GM21786 (cell line): ENCODE data around the gene TMEM187.

Experiments used
- ATAC-seq: cut with Tn5 transposase; IDR thresholded peaks from one replicate; pipeline ENCODE4 v1.9.1; 2021; ENCODE audit not compliant: unreplicated experiment

Gene TMEM187

GRCh38 chrX:153995504-153995903 is 22.9 kb downstream of the TMEM187 start:
- no peak for ATAC-seq

GRCh38 chrX:153999359-154000037 is 26.9 kb downstream of the TMEM187 start:
- no peak for ATAC-seq

- no peak for ATAC-seq
Measured at GRCh38 chrX:154000051-154000450, 27.5 kb downstream of the TMEM187 start.

GRCh38 chrX:154002215-154002719 is 29.7 kb downstream of the TMEM187 start:
- peak; percentile 62 for ATAC-seq

GRCh38 chrX:154004315-154004714 is 31.8 kb downstream of the TMEM187 start:
- no peak for ATAC-seq

GRCh38 chrX:154006947-154007346 is 34.4 kb downstream of the TMEM187 start:
- no peak for ATAC-seq

- no peak for ATAC-seq
Measured at GRCh38 chrX:154008521-154008920, 36.0 kb downstream of the TMEM187 start.

- no peak for ATAC-seq
Measured at GRCh38 chrX:154010330-154011087, 38.0 kb downstream of the TMEM187 start.

GRCh38 chrX:154011376-154012335 is 39.1 kb downstream of the TMEM187 start:
- no peak for ATAC-seq

GRCh38 chrX:154012336-154012991 is 39.9 kb downstream of the TMEM187 start:
- ATAC-seq: no peak

- no peak for ATAC-seq
Measured at GRCh38 chrX:154013001-154013421, 40.5 kb downstream of the TMEM187 start.

- ATAC-seq: no peak
Measured at GRCh38 chrX:154013614-154014360, 41.2 kb downstream of the TMEM187 start.

- no peak for ATAC-seq
Measured at GRCh38 chrX:154014429-154015380, 42.2 kb downstream of the TMEM187 start.

- no peak for ATAC-seq
Measured at GRCh38 chrX:154015581-154016264, 43.2 kb downstream of the TMEM187 start.

- ATAC-seq: no peak
Measured at GRCh38 chrX:154016366-154017076, 44.0 kb downstream of the TMEM187 start.

- no peak for ATAC-seq
Measured at GRCh38 chrX:154017766-154018517, 45.4 kb downstream of the TMEM187 start.

- ATAC-seq: no peak
Measured at GRCh38 chrX:154018518-154019060, 46.0 kb downstream of the TMEM187 start.
